Measurements from ENCODE around the gene KCNN3. TPM values are rescaled to one million over a fixed set of nuclear protein-coding genes. Genes with fewer than 3 reads are reported as not detected.

KCNN3 gene
- total RNA-seq: 1.2 and 2.3 TPM in 2 replicates

DNA sequence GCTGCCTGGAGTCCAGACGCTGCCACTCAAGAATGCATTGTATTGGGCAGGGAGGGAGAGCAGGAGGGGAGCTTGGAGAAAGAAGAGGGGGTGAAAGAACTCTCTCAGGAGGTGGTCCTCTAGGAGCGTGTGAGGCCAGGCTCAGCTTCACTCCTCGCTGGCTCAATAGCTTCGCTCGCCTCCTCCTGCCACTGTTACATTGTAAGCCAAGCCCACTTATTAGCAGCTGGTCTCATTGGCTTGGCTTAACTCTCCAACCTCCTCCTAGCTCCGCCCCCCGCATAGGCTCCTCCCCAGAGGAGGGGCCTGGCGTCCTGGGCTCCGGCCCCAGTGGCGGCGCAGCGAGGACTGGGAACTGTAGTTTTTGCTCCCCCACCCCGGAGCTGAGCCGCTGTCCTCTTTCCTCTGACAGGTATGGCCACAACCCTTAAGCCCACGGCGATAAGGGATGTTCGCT lies at the start of gene KCNN3:
Gene KCNN3, minus strand, starts transcription at position 167 of the 457 bp plus-strand sequence. CDS start 317 bp downstream, outside the sequence.

Other genes with a start within 250 kb of the KCNN3 start
- 5.8 and 6.5 TPM in 2 replicates for gene PMVK, start 66.4 kb upstream of the KCNN3 start, total RNA-seq
- 59.8 and 75.1 TPM in 2 replicates for gene PBXIP1, start 85.8 kb upstream of the KCNN3 start, total RNA-seq
- gene PYGO2, start 91.5 kb upstream of the KCNN3 start, total RNA-seq: 12.0 and 12.7 TPM in 2 replicates
- 312 and 348 TPM in 2 replicates for gene SHC1, start 100.5 kb upstream of the KCNN3 start, total RNA-seq
- gene CKS1B, start 104.4 kb upstream of the KCNN3 start, total RNA-seq: 52.3 and 69.7 TPM in 2 replicates
- 32.7 and 35.1 TPM in 2 replicates for gene FLAD1, start 113.1 kb upstream of the KCNN3 start, total RNA-seq
- 0.67 and 1.3 TPM in 2 replicates for gene LENEP, start 123.3 kb upstream of the KCNN3 start, total RNA-seq
- 15.4 and 16.8 TPM in 2 replicates for gene ZBTB7B, start 132.5 kb upstream of the KCNN3 start, total RNA-seq
- gene DCST2, start 163.5 kb upstream of the KCNN3 start, total RNA-seq: not detected in 2 replicates
- not detected in 2 replicates for gene DCST1, start 163.5 kb upstream of the KCNN3 start, total RNA-seq
- gene ADAM15, start 181.0 kb upstream of the KCNN3 start, total RNA-seq: 508 and 513 TPM in 2 replicates
- 11.7 and 12.7 TPM in 2 replicates for gene EFNA4, start 193.5 kb upstream of the KCNN3 start, total RNA-seq
- 1.6 and 3.6 TPM in 2 replicates for gene EFNA3, start 208.6 kb upstream of the KCNN3 start, total RNA-seq

Data from vein endothelial cell (primary cell).